Measurements from ENCODE around the gene LRRC31. TPM values are rescaled to one million over a fixed set of nuclear protein-coding genes. Genes with fewer than 3 reads are reported as not detected.

The LRRC31 gene
- total and polyA plus RNA-seq, 2 of the 8 experiments (the other 6 are each of a cell fraction or from before 2014, with no cell fraction given): not detected

DNA sequence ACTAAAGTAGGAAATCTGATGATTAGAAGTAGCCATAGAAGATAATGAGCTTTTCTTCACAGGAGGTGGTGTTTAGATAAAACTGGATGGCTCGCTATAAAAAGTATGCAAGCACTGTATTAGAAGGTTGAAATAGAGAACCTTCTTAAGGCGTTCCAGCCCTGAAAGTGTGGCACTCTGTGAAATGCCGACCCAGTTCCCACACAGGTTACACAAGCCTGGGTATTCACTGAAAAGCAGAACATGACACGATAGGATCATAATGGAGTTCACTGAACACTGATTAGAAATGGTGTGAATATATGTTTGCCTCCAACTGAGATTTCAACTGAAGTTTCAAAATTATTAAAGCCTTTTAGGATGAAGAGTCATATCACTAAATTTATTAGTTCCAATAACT is 42.0 kb downstream of the LRRC31 start:
- POLR2A ChIA-PET (ENCODE audit: partially characterized antibody): interaction anchor here (1.0 kb wide), 1 partner anchor 139 kb away, joined by 3 read pairs; the partner anchor contains the start of gene SEC62
- Histone ChIP-seq H3K79me1 (ENCODE audit: low read depth, low read length) (no peaks in the 10 kb centered on the region), H2BK120ac (replicated peaks; ENCODE audit: low read depth, low read length) (no peak overlapping the region), H3K4me1 (replicated peaks in 1 of 4; ENCODE audit: control insufficient read depth in 3 of 4, insufficient read depth in 4 of 4, low read length in 3 of 4) (no peaks in the 10 kb centered on the region), H3K23me2 (ENCODE audit: low read depth, low read length) (no peaks in the 10 kb centered on the region), H4K20me1 (replicated peaks in 1 of 2; ENCODE audit: control insufficient read depth in 1 of 2, insufficient read depth in 2 of 2, low read length in 2 of 2) (no peaks in the 10 kb centered on the region), H3K9me3 (ENCODE audit: insufficient read depth in 2 of 2, low read depth in 1 of 2, low read length in 1 of 2) (no peaks in the 10 kb centered on the region), H3K79me2 (ENCODE audit: control insufficient read depth in 1 of 2, insufficient read depth in 2 of 2, low read length in 2 of 2) (no peaks in the 10 kb centered on the region), H3K27ac (ENCODE audit: low read depth, low read length) (no peak overlapping the region), H3K4ac (replicated peaks; ENCODE audit: insufficient read length, low read depth, low read length) (no peak overlapping the region), H3K27me3 (replicated peaks in 1 of 4; ENCODE audit: control insufficient read depth in 3 of 4, extremely low read depth in 1 of 4, insufficient read depth in 3 of 4, low read length in 3 of 4) (no peaks in the 10 kb centered on the region), H3K4me3 (ENCODE audit: extremely low read depth in 1 of 4, insufficient read depth in 2 of 4, low read depth in 3 of 4, low read length in 4 of 4) (no peak overlapping the region), H4K5ac (ENCODE audit: insufficient read length, low read depth, low read length) (no peak overlapping the region), H2AK5ac (ENCODE audit: low read depth, low read length) (no peak overlapping the region), H3K14ac (ENCODE audit: insufficient read length) (no peak overlapping the region), H2BK15ac (ENCODE audit: low read length) (no peak overlapping the region), H2BK20ac (ENCODE audit: low read length) (no peak overlapping the region), H3K4me2 (ENCODE audit: insufficient read depth in 1 of 2, low read depth in 2 of 2, low read length in 2 of 2) (no peak overlapping the region), H3K36me3 (ENCODE audit: control insufficient read depth in 2 of 4, insufficient read depth in 4 of 4, low read length in 3 of 4) (no peaks in the 10 kb centered on the region), H3K18ac (ENCODE audit: extremely low read depth, low read length) (no peak overlapping the region), H2BK12ac (ENCODE audit: low read depth, low read length) (no peak overlapping the region), H4K8ac (ENCODE audit: extremely low read depth, insufficient read depth, low read length) (no peak overlapping the region), H2AFZ (ENCODE audit: low read length) (no peak overlapping the region), H3K56ac (replicated peaks; ENCODE audit: insufficient read length, low read depth, low read length) (no peak overlapping the region), H2BK5ac (ENCODE audit: low read depth, low read length) (no peak overlapping the region), H3K23ac (ENCODE audit: insufficient read length) (no peak overlapping the region), H4K91ac (replicated peaks; ENCODE audit: insufficient read length, low read length) (no peak overlapping the region), H3K9ac (replicated peaks in 1 of 4; ENCODE audit: extremely low read depth in 1 of 4, low read depth in 3 of 4, low read length in 3 of 4) (no peak overlapping the region)
- CTCF ChIA-PET (ENCODE audit: partially characterized antibody): no interaction called here
- WGBS, 2 experiments (ENCODE audit: extremely low coverage in 1 of 2, insufficient coverage in 1 of 2, insufficient read length in 1 of 2, insufficient replicate concordance in 2 of 2, low coverage in 1 of 2, low lambda C conversion rate in 2 of 2, missing lambda C conversion rate in 1 of 2): 83% methylated on average over 4 of the region's 4 CpGs; no CpG with 5 or more reads in 1 of the 2 experiments
- FAIRE-seq: no peak
- no peak for DNase-seq (ENCODE audit: low read depth in 1 of 2, low spot score in 2 of 2)
- TF ChIP-seq CHD2 (IDR thresholded peaks at IDR 0.05; ENCODE audit: low read length): no peak
- TF ChIP-seq SRF (IDR thresholded peaks at IDR 0.05; ENCODE audit: low read depth, low read length): no peak
- TF ChIP-seq POLR2AphosphoS5 (IDR thresholded peaks at IDR 0.05; ENCODE audit: low read depth, low read length): no peak
- TF ChIP-seq PHF8 (conservative IDR thresholded peaks at IDR 0.05; ENCODE audit: low read depth, low read length): no peak
- no peak for TF ChIP-seq FOSL1 (IDR thresholded peaks at IDR 0.05; ENCODE audit: insufficient read depth, low read depth, low read length)
